Endothelial cell of umbilical vein (primary cell): ENCODE data around the gene TBC1D16. TPM values are rescaled to one million over a fixed set of nuclear protein-coding genes. Genes with fewer than 3 reads are reported as not detected.

Source experiments
- BruUV-seq: library from RNA; stranded (reverse); fragments of 400-500 nt; replicated peaks from 2 replicates; lab custom pipeline; 2021; lab: Mats Ljungman, UMichigan
- CTCF ChIA-PET: fragments of 300-600, 350-600 bp; sonication (Branson Sonifier 250); formaldehyde crosslinking; loops from one replicate; lab custom pipeline; 2021; ENCODE audit warnings: antibody characterized with exemption, inconsistent platforms; lab: Charles Lee
- POLR2A ChIA-PET: fragments of 300-600, 350-600 bp; sonication (Branson Sonifier 250); formaldehyde crosslinking; loops from one replicate; lab custom pipeline; 2021; ENCODE audit warnings: antibody characterized with exemption, inconsistent platforms; lab: Charles Lee
- DNase-seq: peaks from one replicate; pipeline ENCODE4 v3.0.0-alpha.2; 2011; ENCODE audit warnings: low read depth, low spot score
- FAIRE-seq: peaks from 2 replicates; lab custom pipeline; 2011; peaks lifted over from hg19 to GRCh38; lab: Jason Lieb, UNC
- H2AFZ ChIP-seq: 2 replicates; pipeline ENCODE4 v1.6.0; 2012; ENCODE audit warnings: low read depth, low read length, control low read depth, inconsistent platforms
- H3K27ac ChIP-seq: 2 replicates; pipeline ENCODE4 v1.5.1; 2011; ENCODE audit warnings: low read depth, mild to moderate bottlenecking, control low read depth, low read length, moderate library complexity; ENCODE audit not compliant: insufficient read depth
- H3K27me3 ChIP-seq, 2 experiments: 2 replicates each; pipeline versions ENCODE4 v1.6.0 to v1.6.1; 2011; ENCODE audit warnings: low read length in 2 of 2, mixed read lengths in 1 of 2; ENCODE audit not compliant: control insufficient read depth in 2 of 2, insufficient read depth in 2 of 2
- H3K36me3 ChIP-seq, 2 experiments: 2 replicates in 1 of 2; 3 replicates in 1 of 2; pipeline ENCODE4 v1.5.1; 2011; ENCODE audit warnings: low read length in 2 of 2, mild to moderate bottlenecking in 1 of 2, moderate library complexity in 1 of 2; ENCODE audit not compliant: control insufficient read depth in 2 of 2, insufficient read depth in 2 of 2; ENCODE audit errors: extremely low read depth in 1 of 2
- H3K4me1 ChIP-seq: 3 replicates; pipeline ENCODE4 v1.5.1; 2011; ENCODE audit warnings: mild to moderate bottlenecking, low read length; ENCODE audit not compliant: control insufficient read depth, insufficient read depth; ENCODE audit errors: extremely low read depth
- H3K4me2 ChIP-seq: 2 replicates; pipeline ENCODE4 v1.6.1; 2011; ENCODE audit warnings: low read length, control low read depth, mixed read lengths; ENCODE audit not compliant: insufficient read depth
- H3K4me3 ChIP-seq, 3 experiments: fragments of 200-600 bp in 1 of 3; sonication (generic), shearing (Covaris generic) in 1 of 3; replicated peaks in 1 of 3; 2 replicates each; pipeline ENCODE4 v1.5.1; 2011 to 2016; ENCODE audit warnings: control low read depth in 3 of 3, low read length in 3 of 3, mild to moderate bottlenecking in 2 of 3, inconsistent platforms in 1 of 3, low read depth in 1 of 3, moderate library complexity in 1 of 3; ENCODE audit not compliant: insufficient read depth in 1 of 3
- H3K79me2 ChIP-seq: 2 replicates; pipeline ENCODE4 v1.6.0; 2012; ENCODE audit warnings: low read length, inconsistent platforms; ENCODE audit not compliant: control insufficient read depth, insufficient read depth
- H3K9ac ChIP-seq: replicated peaks from 2 replicates; pipeline ENCODE3; 2011; ENCODE audit warnings: low read length, control low read depth; ENCODE audit not compliant: insufficient read depth; ENCODE audit errors: extremely low read depth
- H3K9me1 ChIP-seq: replicated peaks from 3 replicates; pipeline ENCODE4 v1.6.0; 2011; ENCODE audit warnings: mild to moderate bottlenecking, low read length; ENCODE audit not compliant: control insufficient read depth, insufficient read depth; ENCODE audit errors: extremely low read depth
- H3K9me3 ChIP-seq: replicated peaks from 2 replicates; pipeline ENCODE4 v1.5.1; 2012; ENCODE audit warnings: low read length, inconsistent platforms; ENCODE audit not compliant: control insufficient read depth, insufficient read depth
- H4K20me1 ChIP-seq: replicated peaks from 2 replicates; pipeline ENCODE3; 2011; ENCODE audit warnings: mild to moderate bottlenecking, low read length; ENCODE audit not compliant: control insufficient read depth, insufficient read depth; ENCODE audit errors: extremely low read depth
- CTCF ChIP-seq, 2 donors: IDR thresholded peaks; 1 replicate in 1 of 2; 2 replicates in 1 of 2; pipeline ENCODE4 v1.5.1; 2011; ENCODE audit warnings: low read length in 2 of 2, mild to moderate bottlenecking in 2 of 2, moderate library complexity in 2 of 2, control low read depth in 1 of 2, inconsistent platforms in 1 of 2, low read depth in 1 of 2; ENCODE audit not compliant: insufficient read depth in 1 of 2; ENCODE audit errors: extremely low read depth in 1 of 2
- EZH2 ChIP-seq: IDR thresholded peaks from 2 replicates; pipeline ENCODE4 v1.6.1; 2012; ENCODE audit warnings: borderline replicate concordance, low read depth, mild to moderate bottlenecking, moderate library complexity, low read length, inconsistent platforms; ENCODE audit not compliant: severe bottlenecking
- FOS ChIP-seq: IDR thresholded peaks from 2 replicates; pipeline ENCODE4 v1.6.1; 2011; ENCODE audit warnings: mild to moderate bottlenecking, low read length, moderate library complexity, borderline replicate concordance; ENCODE audit not compliant: insufficient read depth
- GATA2 ChIP-seq: IDR thresholded peaks from 2 replicates; pipeline ENCODE4 v1.7.0; 2011; ENCODE audit warnings: low read depth, mild to moderate bottlenecking, moderate library complexity, mixed read lengths, low read length; ENCODE audit not compliant: insufficient read length, insufficient read depth
- JUN ChIP-seq: IDR thresholded peaks from 2 replicates; pipeline ENCODE4 v1.6.1; 2011; ENCODE audit warnings: borderline replicate concordance, low read depth; ENCODE audit not compliant: insufficient read length, insufficient read depth
- MAX ChIP-seq: IDR thresholded peaks from 2 replicates; pipeline ENCODE4 v1.6.1; 2011; ENCODE audit not compliant: insufficient read depth, insufficient read length
- MYC ChIP-seq: IDR thresholded peaks from one replicate; pipeline ENCODE4 v1.6.1; 2011; ENCODE audit warnings: mild to moderate bottlenecking, low read depth, low read length
- POLR2A ChIP-seq: IDR thresholded peaks from 2 replicates; pipeline ENCODE4 v1.6.1; 2012; ENCODE audit warnings: low read depth, mild to moderate bottlenecking, control low read depth, low read length
- POLR2AphosphoS5 ChIP-seq: IDR thresholded peaks from 2 replicates; pipeline ENCODE4 v1.6.1; 2012; ENCODE audit warnings: low read depth, mild to moderate bottlenecking, control low read depth, low read length, moderate library complexity; ENCODE audit not compliant: insufficient read depth
- dilution Hi-C: fragments of 300-500 bp; cut with MboI; formaldehyde crosslinking; loops from one replicate; pipeline ENCODE4 v1.15.0; 2019; ENCODE audit warnings: low sequenced_read_pairs; ENCODE audit not compliant: extremely low pct_ligation_motif_present
- intact Hi-C: fragments of 100-400 bp; cut with micrococcal nuclease; formaldehyde crosslinking; loops from one replicate; pipeline ENCODE4 v1.10.0; 2022
- polyA plus RNA-seq, 4 experiments: library from polyadenylated mRNA; depleted of rRNA in 3 of 4; stranded (reverse) in 3 of 4; unstranded in 1 of 4; fragments of >200 nt; gene quantifications; 2 replicates each; pipeline versions ENCODE4 v1.2.1 to v1.2.3, GENCODE V29; 2011 to 2012; ENCODE audit warnings: missing spikeins in 1 of 4
- total RNA-seq: library from RNA; stranded (reverse); gene quantifications from 2 replicates; pipeline ENCODE4 v1.2.3, GENCODE V29; 2021

TBC1D16 gene
- total and polyA plus RNA-seq, 2 donors (not counting 3 experiments of a cell fraction or from before 2014, with no cell fraction given): 12.9 to 48.6 TPM

- Histone ChIP-seq H3K4me3 (no peak overlapping the region), H3K9ac (no peak overlapping the region), H3K27ac (no peak overlapping the region), H3K4me1 (no peaks in the 10 kb centered on the region), H3K36me3 (peaks cover 0 to 28% of the 10 kb centered on the region in 2 experiments), H4K20me1 (no peaks in the 10 kb centered on the region), H3K27me3 (no peaks in the 10 kb centered on the region), H3K9me1 (no peaks in the 10 kb centered on the region), H3K4me2 (no peak overlapping the region), H3K79me2 (peaks cover 2% of the 10 kb centered on the region), H2AFZ (no peak overlapping the region), H3K9me3 (no peaks in the 10 kb centered on the region)
- dilution Hi-C loops (no loop called here), intact Hi-C loops (no loop called here)
- TF ChIP-seq EZH2 (no peak), CTCF (IDR thresholded peaks at IDR 0.05; ENCODE audit: extremely low read depth in 1 of 2, insufficient read depth in 1 of 2, low read depth in 1 of 2, low read length in 2 of 2) (no peak), FOS (no peak), MAX (no peak), JUN (no peak), POLR2AphosphoS5 (no peak), POLR2A (no peak), GATA2 (no peak), MYC (no peak)
- ChIA-PET CTCF (interaction anchor here (0.9 to 7.2 kb wide), 3 partner anchors 24 to 114 kb away, joined by 3 to 70 read pairs (median 20); no protein-coding TSS in a partner anchor), POLR2A (no interaction called here)
- FAIRE-seq (no peak), DNase-seq (no peak)
- BruUV-seq: no TSS peak
Measured at GRCh38 chr17:80010283-80010858, 25.3 kb downstream of the TBC1D16 start.
